G401.6 (cell line): ENCODE measurements around the gene RAB6A.
"Not testable (repeated sequence)": the region's sequence is repeated elsewhere in the genome, so short reads cannot be mapped to it uniquely, and the experiment has no call there.

Experiments used
- FAIRE-seq: peaks from 2 replicates; lab custom pipeline; 2012; peaks lifted over from hg19 to GRCh38; lab: Jason Lieb, UNC

RAB6A gene

DNA sequence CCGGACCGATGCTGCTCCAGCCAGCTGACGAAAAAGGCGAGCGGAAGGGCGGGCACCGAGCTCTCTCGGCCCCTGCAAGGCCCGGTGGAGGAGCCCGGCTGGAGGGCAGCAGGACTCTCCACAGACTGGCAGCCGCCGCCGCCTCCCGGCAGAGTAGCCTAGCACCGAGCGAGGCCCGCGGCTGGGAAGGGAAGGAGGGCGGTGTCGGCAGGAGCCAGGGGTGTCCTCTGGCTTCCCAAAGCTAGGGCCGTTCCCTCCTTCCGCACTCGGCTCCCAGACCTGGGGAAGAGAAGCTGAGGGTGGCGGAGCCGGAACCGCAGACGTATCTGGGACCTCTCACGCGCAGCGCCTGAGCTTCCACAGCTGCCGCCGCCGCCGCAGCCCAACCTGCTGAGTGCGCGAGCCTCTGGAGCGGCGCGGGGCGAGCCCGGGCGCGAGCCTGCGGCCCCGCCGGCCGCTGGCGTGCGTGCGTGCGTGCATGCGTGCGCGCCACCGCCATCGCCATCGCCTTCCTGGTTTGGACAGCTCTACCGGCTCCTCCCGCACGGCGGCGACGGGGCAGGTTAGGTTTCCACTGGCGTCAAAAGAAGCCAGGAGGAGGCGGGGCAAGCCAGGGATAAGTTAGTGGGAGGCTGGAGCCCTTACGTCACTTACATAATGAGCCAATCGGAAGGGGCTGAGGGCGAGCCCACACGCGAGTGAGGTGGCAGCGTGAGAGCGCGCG is at the start of gene RAB6A:
RAB6A (minus strand) TSS at position 396 of the 724 bp plus-strand sequence. CDS start 439 bp downstream, outside the sequence.
- peak; percentile 97 for FAIRE-seq

DNA sequence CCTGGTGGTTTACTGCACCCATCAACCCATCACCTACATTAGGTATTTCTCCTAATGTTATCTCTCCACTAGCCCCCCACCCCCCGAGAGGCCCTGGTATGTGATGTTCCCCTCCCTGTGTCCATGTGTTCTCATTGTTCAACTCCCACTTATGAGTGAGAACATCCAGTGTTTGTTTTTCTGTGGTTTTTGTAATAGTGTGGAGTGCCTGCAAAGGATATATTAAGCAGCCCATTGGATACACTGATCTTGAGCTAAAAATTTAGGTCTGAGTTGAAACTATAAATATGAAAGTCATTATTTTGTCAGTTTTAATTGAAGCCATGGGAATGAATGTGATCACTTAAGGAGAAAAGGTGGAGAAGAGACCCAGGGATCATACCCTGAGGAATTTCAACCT is 49.8 kb upstream of the RAB6A start:
- no peak for FAIRE-seq

DNA sequence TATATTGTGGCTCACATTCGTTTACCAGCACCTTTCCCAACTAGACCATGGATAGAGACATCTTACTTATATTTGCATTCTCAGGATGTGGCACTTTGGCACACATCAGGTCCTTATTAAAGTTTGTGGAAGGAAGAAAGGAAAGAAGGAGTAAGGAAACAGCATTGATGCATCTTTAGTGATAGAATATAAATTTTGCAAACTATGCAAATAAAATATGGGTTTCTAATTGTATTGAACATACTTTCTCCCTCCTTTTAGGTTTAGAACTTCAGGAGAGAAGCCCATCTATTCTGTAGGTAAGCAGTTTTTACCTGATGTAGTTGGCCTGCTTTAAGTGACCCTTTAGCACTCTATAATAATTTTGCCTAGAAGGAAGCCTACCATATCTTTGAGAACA is 47.2 kb upstream of the RAB6A start:
- no peak for FAIRE-seq

DNA sequence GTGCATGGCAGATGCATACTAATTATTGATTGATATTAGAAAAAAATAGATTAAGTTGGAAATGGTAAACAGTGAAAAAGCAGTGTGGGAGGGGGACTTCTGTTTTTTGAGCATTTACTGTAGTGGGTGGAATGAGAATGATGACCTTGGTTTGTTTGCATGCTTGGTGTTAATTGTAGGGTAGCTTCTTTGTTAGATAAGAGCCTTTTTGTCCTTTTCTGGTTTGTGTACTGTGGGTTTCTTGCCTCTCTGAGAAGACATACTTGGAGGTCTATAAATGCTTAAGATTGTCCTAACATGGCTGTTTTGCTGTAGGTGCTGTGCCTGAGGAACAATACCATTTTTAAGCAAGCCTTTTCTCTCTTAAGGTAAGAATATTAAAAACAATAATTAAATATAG is 43.8 kb upstream of the RAB6A start:
- FAIRE-seq = no peak

DNA sequence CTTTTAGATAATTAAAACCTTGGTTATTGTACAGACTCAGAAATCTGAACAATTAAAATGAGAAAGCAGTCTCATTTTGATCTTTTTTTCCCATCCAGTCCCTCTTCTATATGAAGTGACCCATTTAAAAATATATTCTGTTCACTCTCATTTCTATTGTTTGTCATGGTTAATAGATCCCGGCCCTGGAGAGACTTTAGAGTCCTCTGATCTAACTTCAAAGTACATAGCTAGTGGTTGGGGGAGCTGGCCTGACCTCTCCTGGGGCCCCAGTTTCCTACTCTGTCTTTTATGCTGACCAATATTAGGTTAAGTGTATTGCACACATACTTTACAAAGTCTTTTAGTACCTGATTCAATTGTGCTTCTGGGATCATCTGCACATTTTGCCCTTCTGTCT is 40.3 kb upstream of the RAB6A start:
- FAIRE-seq = no peak

DNA sequence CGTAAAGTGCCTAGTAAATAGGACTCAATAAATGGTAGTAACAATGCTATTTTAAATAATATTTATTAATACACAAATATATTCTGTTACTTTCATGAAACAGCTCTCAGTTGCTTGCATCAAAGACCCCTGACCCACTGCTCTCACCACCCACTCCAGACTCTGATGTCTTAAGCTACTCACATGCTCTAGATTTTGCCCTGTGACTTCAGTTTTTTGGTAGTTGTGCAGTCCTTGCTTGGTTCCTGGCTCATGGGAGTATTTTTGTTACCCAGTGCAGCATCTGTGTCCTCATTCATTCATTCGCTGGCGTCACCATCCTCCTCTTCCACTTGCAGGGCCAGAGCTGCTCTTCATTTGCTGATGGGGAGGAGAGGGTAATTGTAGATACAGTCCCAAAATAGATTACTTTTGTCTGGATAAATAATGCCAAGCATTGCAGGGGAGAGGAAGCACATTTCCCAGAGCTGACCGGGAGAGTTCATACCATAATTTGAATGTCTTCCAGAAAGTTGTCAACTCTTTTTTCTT is 39.5 kb upstream of the RAB6A start:
- FAIRE-seq = no peak

DNA sequence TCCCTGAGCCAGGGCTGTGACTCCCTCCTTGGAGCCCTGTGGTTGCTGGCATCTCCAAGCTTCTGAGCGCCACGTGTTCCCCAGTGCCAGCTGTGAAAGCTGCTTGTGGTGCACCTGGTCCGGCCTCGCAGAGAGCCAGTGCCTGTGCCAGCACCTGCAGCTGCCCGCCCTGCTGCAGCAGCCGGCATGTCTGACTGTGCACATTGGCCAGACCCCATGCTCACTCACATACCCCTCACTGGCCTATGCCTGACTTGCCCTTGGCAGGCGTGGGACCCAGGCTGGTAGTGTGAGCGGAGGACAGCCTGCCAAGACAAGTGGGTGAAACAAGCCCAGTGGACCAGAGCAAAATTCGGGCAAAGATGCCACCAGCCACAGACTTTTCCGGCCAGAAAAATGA is 36.6 kb upstream of the RAB6A start:
- FAIRE-seq = no peak

DNA sequence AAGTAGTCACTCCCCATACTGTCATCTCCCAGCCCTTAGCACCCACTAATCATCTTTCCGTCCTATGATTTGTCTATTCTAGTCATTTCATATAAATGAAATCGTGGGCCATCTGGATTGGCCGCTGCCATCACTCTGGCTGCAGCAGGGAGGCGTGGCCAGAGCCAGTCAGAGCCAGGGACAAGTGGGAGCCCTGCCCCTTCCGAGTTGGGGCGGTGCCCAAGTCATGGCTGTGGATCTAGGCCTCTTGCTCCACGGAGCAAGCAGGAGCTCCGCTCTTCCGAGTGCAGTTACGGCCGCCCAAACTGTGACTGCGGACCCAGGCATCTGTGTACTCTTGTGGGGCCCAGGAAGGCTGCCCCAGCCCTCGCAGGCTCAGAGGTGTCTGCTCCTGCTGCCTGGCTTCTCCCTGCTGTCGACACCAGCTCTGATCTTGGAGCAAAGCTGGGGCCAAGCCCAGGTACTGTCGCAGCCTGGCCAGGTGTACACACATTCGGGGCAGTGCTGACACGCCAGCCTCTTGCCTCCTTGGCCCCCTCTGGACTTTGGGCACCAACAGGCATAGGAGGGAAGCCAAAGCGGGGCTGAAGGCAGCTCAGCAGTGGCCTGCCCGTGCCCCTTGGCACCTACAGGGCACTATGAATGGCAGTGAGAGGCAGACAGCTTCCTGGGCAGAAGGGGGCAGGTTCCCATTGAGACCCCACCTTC is 35.2 kb upstream of the RAB6A start:
- FAIRE-seq = no peak

DNA sequence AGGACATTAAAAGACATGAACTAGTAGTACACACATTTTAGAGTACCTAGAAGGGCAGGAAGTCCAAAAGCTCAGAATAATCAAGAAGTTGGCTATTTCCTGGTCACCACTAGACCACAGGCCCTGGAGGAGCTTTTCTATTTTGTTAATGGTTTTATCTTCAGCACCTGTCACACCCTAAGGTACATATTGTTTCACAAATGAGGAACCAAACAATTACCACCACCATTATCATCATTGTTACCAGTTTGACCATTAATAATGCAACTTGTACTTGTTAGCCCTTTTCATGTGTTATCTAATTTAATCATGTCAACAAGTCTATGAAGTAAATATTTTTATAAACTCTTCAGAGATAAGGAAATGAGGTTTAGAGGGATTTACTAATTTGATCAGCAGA is 31.7 kb upstream of the RAB6A start:
- no peak for FAIRE-seq

DNA sequence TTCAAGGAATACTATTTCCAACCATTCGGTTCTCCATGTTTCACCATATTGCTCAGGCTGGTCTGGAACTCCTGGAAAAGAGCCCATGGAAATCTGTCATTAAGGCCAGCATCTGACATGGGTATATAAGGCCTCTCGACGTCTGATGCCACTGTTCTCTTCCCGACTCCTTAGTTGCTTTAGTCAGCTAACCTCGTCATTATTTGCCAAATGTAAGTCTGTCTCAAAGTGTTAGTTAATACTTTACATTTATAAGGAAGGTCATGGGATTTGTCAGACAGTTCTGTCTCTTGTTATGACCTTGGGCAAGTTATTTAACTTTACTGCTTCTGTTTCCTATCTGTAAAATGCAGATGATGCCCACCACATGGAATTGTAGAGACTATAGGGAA is 28.4 kb upstream of the RAB6A start:
- FAIRE-seq = no peak

DNA sequence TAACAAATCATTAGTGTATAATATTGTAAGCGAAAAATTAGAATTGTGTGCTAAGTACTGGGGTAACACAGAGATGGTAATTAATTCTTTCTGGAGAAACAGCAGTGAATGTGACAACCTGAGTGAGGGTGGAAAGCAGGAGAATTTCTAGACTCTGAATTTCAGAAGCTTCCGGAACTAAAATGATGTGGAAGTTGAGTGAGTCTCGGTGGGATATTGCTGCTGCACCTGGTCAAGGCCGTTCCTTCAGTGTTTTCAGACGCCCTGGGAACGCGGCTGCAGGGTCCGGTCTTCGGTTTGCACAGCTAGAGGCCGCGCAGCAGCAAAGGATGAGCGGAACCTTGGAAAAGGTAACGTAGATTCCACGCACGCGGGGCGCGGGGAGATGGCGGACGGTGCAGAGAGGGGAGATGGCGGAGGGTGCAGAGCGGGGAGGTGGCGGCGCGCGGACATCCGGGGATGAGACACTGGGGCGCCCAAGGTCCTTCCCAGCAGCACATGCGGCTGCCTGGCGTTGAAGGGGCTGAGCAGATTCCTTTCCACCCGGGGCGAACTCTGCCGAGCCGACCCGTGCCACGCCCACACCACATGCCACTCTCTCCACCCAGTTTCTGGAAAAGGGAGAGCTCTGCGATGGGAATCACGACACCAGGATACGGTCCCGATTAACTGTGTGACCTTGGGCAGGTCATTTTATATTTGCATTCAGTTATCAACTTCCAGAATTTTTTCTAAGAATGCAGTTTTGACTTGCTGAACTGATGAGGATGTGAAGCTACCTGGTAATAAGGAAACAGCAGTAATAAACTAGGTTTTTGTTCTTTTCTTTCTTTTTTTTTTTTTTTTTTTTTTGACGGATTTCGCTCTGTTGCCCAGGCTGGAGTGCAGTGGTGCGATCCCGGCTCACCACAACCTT is 27.0 kb upstream of the RAB6A start, which contains the start of gene MRPL48:
MRPL48 (plus strand) TSS at position 232 of the 916 bp plus-strand sequence; CDS start at position 330, 98 bp downstream.
- FAIRE-seq = peak; percentile 94

DNA sequence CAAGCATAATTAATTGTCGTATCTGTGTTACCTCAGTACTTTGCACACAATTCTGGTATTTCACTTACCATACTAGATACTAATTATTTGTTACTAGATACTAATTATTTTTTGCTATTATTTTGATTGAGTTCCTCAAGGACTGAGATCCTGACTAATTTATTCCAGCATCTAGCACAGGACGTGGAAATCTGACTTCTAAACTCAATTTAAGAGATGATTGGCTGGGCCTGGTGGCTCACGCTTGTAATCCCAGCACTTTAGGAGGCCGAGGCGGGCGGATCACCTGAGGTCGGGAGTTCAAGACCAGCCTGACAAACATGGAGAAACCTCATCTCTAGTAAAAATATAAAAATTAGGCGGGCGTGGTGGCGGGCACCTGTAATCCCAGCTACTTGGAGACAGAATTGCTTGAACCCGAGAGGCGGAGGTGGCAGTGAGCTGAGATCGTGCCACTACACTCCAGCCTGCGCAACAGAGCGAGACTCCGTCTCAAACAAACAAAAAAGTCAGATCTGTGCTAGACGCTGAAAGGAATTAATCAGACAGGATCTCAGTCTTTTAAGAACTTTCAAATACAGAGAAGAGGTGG is 26.3 kb upstream of the RAB6A start:
- no peak for FAIRE-seq

DNA sequence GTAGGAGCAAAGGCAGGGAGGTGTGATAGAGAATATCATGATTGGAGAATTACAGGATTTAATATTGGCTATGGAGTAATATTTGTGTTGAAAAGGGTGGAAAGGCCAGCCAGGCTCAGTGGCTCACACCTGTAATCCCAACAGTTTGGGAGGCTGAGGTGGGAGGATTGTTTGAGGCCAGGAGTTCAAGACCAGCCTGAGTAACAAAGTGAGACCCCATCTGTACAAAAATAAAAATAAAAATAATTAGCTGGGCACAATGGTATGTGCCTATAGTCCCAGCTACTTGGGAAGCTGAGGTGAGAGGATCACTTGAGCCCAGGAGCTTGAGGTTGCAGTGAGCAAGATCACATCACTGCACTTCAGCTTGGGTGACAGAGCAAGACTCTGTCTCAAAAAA is 24.6 kb upstream of the RAB6A start:
- FAIRE-seq = not testable (repeated sequence)

DNA sequence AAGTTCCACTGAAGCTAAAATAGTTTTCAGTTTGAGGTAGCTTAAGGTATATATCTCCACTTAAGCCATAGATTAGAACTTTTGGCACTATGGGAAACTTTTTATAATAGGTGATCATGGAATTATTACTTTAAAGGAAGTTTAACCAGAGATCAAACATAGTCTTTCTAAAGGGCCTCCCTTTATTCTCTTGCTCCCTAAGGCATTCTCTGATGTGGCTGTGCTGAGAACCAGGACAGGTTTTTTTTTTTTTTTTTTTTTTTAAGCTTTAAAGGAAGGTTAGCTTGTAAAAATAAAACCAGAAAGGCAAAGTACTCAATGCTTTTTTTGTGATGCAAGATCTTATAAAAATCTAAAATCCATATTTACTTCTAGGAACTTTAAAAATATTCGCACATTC is 23.9 kb upstream of the RAB6A start:
- FAIRE-seq = peak; percentile 28

DNA sequence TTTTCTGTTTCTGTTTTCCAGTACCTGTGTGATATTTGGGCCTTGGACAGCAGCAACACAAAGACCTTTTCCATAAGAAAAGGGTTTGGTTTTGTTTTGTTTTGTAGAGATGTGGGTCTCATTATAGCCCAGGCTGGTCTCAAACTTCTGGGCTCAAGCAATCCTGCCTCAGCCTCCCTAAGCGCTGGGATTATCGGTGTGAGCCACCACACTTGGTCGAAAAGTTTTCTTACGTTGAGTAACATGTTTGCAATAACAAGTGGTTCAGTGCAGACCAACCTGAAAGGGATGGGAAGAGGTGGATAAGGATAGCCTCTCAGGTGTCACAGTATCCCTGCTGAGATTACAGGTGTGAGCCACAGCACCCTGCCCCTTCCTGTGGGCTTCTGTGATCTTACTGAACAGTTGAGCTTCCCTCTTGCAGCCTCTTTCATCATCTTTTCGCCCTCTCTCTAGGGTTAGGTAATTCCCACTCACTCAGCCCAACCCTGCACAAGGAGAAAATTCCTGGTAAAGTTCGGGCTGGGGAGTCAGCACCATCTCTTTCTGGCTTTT is 23.3 kb upstream of the RAB6A start:
- no peak for FAIRE-seq

DNA sequence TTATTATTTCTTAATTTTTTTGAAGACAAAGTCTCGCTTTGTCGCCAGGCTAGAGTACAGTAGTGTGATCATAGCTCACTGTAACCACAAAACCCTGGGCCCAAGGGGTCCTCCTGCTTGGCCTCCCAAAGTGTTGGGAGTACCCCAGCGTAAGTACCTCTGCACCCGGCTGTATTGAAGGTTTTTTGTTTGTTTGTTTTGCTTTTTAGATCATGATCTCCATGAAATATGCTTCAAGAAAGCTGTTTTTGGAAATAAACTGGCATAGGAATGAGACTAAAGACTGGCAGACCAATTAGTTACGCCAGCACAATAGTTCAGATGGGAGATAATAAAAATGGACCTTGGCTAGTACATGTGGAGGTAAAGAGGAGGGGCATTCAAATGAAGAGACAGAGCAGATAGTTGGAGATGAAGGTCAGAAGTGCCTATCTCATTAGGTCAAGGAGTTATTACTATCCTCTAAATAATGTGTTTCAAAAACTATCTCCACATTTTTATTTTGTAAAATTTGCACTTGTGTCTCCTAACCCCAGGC is 22.7 kb upstream of the RAB6A start:
- FAIRE-seq = no peak

DNA sequence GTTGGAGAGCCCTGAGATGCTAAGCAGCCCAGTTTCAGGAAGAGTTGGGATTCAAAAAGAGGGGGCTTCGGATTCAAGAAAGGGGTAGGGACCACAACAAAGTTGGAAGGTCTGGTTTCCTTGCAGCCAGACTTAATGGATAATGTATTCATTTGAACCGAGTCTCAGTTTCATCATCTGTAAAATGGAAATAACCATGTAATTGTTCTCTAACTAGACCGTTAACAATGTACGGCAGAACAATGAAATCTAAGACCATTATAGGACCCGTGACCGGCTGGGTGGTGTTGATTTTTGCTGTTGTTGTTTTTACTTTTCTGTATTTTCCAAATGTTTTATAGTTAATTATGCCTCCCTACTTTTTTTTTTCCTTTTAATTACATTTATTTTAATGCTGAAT is 20.4 kb upstream of the RAB6A start:
- no peak for FAIRE-seq

DNA sequence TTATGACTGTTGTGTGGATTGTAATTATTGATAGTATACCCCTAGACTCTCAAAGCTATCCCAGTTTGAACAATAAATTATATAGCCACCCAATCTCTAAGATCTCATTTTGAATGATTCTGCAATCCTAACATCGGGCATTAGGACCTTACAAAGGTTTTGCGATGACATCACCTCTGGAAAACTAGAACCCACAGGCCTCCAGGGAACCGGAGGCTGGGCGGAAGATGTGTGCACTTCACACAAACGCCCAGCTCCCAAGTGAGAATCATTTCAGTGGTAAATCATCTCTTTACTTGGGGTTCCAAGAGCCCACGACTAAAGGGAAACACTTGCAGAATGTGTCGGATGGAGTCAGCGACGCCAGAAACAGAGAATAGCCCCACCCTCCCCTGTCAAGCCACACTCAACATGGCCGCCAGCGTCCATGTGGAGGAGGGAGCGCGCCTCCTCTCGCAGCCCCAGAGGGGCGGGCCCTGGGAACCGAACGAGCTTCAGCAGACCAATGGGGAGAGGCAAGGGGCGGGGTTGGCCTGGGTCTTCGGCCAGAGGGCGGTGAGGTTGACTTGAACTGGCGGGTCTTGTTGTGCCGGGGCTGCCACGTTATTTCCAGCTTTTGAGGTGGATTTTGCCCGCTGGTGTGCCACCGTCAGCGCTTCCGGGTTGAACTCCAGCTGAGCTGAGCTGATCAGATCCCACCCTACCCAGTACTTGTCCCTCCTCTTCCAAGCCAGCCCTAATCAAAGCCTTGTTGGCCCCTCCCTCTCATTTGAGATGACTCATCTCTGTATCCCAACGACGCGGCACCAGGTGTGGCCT is 18.4 kb upstream of the RAB6A start:
- FAIRE-seq = peak; percentile 98

DNA sequence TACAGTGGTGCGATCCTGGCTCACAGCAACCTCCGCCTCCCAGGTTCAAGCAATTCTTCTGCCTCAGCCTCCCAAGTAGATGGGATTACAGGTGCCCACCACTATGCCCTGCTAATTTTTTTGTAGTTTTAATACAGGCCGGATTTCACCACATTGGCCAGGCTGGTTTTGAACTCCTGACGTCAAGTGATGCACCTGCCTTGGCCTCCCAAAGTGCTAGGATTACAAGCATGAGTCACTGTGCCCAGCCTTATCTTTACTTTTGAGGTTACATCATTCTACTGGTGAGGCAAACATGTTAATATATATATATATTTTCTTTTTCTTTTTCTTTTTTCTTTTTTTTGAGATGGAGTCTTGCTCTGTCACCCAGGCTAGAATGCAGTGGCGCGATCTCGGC is 9.9 kb upstream of the RAB6A start:
- FAIRE-seq = not testable (repeated sequence)

DNA sequence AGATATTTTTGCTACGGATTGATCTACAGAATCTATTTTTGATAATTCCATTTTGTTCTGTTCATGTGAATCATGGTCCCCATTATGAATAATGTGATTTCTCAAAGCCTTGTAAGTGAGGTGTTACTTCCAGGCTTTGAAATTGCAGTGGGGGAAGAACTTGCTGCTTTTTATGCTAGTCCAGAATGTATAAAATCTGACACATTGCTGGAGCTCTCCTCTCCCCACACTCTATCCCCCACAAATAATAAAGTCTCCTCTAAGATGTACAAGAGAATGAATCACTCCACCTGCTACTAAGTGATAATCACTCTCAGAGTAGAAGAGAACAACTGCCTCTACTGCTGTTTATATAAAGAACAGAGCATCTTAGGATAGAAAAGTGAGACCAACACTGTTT is 5.9 kb upstream of the RAB6A start:
- FAIRE-seq = no peak

DNA sequence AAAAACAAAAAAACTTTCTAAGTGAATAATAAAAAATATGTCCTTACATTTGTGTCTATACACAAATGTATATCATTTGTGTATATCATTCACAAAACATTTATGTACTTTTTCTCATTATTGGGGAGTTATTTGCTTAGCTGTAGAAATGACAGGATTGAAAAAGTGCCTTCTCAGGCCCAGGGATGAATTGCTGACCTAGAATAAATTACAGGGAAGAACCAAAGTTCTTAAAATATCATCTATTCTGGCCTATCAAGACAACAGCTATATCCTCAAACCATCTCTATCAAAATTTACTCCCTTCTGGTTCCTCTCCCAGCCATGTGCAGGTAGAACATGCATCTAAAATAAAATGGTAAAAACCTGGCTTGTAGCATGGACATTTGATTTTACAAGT is 1.9 kb upstream of the RAB6A start:
- FAIRE-seq = no peak
